Measurements from ENCODE around the gene THBS4.

Gene THBS4

DNA sequence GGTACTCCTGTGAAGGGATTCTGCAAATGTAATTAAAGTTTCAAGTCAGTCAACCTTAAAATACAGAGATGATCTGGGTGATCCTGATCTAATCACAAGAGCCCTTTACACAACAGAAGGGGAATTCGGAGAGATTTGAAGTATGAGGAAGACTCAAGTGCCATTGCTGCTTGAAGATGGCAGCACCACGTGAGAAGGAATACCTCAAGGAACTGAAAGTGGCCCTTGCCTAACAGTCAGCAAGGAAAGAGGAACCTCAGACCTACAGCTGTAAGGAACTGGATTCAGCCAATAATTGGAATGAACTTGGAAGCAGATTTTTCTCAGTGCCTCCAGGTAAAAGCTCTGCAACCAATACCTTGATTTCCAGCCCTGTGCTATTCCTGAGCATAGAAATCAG is 87.4 kb downstream of the THBS4 start:
- peak; percentile 17 to 25 for DNase-seq

DNA sequence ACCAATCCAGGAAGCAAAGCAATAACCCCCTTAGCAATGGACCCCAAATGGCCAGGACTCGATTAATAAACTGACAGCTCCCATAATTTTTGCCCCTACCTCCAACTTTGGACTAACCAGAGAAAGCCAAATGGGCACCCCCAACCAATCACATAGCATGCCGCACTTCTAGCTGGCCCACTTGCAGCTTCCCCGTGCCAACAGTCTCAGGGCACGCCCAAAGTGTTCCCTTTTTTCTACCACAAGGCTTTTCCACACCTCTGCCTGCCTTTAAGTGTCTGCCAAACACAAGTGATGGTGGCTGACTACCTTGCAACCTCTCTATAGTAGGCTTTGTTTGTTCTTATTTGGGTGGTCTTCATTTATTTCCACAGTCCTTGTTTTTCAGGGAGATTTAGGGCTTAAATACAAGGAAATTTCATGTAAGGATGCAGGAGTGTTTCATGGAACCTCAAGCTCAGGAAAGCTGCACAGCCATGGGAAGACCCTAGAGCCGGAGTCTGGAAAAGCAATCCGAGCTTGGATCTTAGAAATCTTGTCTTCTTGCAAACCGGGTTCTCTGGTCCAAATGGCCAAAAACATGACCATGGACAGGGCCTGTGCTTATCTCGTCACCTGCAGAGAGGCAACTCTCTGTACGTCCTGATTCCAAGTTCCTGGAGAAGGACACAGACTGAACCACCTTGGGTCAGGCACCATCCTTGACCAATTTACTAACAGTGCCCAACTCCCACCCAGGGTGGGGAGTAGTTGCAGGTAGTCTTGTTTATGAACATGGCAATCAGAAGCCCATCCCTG is 89.2 kb downstream of the THBS4 start:
- no peak for DNase-seq

DNA sequence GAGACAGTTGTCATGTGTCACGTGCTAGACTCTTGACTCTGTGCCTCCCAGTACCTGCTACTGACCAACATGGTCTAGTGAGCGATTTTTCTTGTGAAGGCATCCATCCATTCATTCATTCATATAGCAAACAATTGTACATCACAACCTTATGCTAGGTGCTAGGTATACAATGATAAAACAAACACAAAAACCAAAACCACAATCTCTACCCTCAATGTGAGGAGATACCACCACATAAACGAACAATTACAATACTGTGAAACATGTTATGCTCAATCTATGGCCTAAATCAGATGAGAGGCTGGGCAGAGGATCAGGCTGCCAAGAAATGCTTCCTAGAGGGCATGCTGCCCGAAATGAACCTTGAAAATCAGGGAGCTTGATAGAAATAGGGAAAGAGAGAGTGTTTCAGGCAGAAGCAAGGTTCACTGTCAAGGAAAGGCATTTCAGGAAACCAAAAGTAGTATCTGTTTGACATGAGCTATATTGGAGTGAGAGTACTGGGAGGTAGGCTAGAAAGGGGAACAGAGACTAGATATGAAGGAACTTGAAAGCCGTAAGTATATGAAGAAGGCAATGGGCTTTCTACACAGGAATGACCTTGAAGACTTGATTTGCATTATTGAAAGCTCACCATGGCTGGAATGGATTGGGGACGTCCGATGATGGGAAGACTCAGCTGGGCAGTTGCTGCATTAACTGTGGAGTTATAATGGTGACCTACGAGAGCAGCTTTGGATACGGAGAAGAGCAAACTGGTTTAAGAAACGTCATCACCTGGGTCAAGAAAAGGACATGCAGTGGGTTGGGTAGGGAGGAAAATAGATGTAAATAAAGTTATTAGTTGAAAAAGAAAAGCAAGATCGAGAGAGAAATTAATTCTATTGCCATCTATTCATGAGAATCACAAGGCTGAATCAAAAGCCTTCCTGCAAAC is 90.1 kb downstream of the THBS4 start:
- no peak for DNase-seq

DNA sequence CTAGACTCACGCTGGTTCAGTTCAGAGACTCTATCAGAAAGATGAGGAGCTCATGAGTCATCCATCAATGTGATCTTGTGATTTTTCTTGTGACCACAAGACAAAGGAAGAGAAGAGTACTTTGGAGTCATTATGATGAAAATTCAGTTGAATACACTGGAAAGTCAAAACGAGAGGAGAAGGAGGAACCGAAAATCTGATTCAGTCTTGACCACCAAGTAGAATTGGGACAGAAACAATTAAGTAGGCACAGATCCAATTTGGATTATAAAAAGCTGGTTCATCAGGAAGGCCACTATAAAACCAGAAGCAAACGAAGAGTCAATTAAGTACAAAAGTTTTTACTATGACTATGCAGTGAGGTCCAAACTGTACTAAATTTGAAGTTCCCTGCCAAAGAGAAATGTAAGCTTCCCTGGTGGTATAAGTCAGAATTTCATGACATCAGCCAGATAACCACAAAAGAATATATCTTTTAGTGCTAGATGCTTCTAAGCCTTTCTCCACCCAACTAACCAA is 90.9 kb downstream of the THBS4 start:
- DNase-seq, result no peak

DNA sequence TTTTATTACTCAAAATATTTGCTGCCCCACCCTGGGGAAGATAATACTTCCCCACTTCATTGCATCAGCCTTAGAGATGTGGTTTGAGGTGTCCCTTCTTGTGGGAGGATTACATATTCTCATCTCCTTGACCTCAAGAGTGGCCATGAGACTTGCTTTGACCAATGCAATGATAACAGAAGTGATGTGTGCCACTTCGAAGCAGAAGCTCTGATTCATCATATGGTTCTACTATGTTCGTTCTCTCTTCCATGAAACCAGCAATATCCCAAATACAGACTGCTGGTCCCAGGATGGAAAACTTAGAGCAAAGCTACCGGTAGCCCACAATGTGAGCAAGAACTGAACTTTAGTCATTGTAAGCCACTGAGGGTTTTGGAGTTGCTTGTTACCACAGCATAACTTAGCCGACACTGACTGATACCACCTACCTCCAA is 92.0 kb downstream of the THBS4 start:
- no peak for DNase-seq

DNA sequence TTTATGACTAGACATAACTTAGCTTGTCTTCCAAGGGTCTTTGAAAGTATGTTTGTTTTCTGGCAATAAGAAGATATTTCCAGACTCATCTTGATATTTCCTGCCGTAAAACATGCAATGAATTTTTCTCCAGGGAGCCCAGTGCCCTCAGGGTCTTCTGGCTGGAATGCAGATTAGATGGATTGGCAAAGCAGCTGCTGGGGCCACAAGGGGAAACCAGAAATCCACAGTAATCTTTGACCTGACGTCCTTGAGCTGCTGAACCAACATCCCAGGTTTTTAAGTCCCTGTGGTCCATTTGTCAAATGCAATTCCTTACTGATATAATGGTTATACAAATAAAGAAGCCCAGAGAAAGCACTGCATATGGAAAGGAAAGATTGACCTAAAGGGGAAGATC is 93.0 kb downstream of the THBS4 start:
- no peak for DNase-seq

DNA sequence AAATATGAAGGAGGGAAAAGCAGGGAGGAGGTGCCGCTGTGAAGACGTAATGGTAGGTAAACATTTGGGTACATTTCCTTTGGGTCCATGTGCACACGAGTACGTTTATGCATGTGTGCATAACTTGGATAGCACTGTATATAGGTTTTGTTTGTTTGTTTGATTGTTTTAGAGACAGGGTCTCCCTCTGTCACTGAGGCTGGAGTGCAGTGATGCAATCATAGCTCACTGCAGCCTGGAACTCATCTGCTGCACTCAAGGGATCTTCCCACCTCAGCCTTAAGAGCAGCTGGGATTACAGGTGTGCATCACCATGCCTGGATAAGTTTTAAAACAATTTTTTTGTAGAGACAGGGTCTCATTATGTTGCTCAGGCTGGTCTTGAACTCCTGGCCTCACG is 94.0 kb downstream of the THBS4 start:
- no peak for DNase-seq
